Neutrophil (primary cell): ENCODE measurements around the gene KCNF1.

Experiments used
- H3K27ac ChIP-seq: fragments of 200-600 bp; sonication (generic); 2 replicates; pipeline ENCODE4 v1.5.1; 2016; ENCODE audit warnings: mild to moderate bottlenecking, moderate library complexity
- H3K27me3 ChIP-seq: fragments of 200-600 bp; sonication (generic); 2 replicates; pipeline ENCODE4 v1.6.0; 2016; ENCODE audit warnings: mild to moderate bottlenecking
- H3K36me3 ChIP-seq: fragments of 200-600 bp; sonication (generic); 2 replicates; pipeline ENCODE4 v1.5.1; 2017
- H3K4me1 ChIP-seq, 2 experiments: fragments of 200-600 bp in 1 of 2; sonication (generic) in 1 of 2; 1 replicate in 1 of 2; 2 replicates in 1 of 2; pipeline versions ENCODE4 v1.5.1 to v1.6.1; 2013 to 2016; ENCODE audit warnings: low read depth in 1 of 2, low read length in 1 of 2, mild to moderate bottlenecking in 1 of 2, moderate library complexity in 1 of 2; ENCODE audit not compliant: control insufficient read depth in 1 of 2, insufficient read depth in 1 of 2
- H3K4me3 ChIP-seq, 2 experiments: fragments of 200-600 bp in 1 of 2; sonication (generic) in 1 of 2; 1 replicate in 1 of 2; 2 replicates in 1 of 2; pipeline ENCODE4 v1.5.1; 2013 to 2016; ENCODE audit warnings: low read depth in 1 of 2, low read length in 1 of 2, mild to moderate bottlenecking in 1 of 2, moderate library complexity in 1 of 2
- H3K9me3 ChIP-seq: fragments of 200-600 bp; sonication (generic); 2 replicates; pipeline ENCODE4 v1.5.1; 2016
- CTCF ChIP-seq: fragments of 200-600 bp; sonication (generic); IDR thresholded peaks from 2 replicates; pipeline ENCODE4 v1.5.1; 2016; ENCODE audit warnings: antibody characterized with exemption

KCNF1 gene

GRCh38 chr2:10930721-10931516, 19.2 kb downstream of the KCNF1 start:
- Histone ChIP-seq H3K9me3 (no peaks in the 10 kb centered on the region), H3K36me3 (no peaks in the 10 kb centered on the region), H3K27ac (no peak overlapping the region), H3K4me1 (no peaks in the 10 kb centered on the region), H3K4me3 (no peak overlapping the region), H3K27me3 (peaks cover 31% of the 10 kb centered on the region)
- TF ChIP-seq CTCF, result no peak

- Histone ChIP-seq H3K27me3 (peaks cover 23% of the 10 kb centered on the region), H3K4me3 (no peak overlapping the region), H3K27ac (no peak overlapping the region), H3K36me3 (no peaks in the 10 kb centered on the region), H3K4me1 (no peaks in the 10 kb centered on the region), H3K9me3 (no peaks in the 10 kb centered on the region)
- TF ChIP-seq CTCF, result no peak
Observed at GRCh38 chr2:10931710-10932255, 20.0 kb downstream of the KCNF1 start.

GRCh38 chr2:10932345-10933151, 20.8 kb downstream of the KCNF1 start:
- no peak for TF ChIP-seq CTCF
- Histone ChIP-seq H3K4me3 (no peak overlapping the region), H3K4me1 (no peaks in the 10 kb centered on the region), H3K27ac (no peak overlapping the region), H3K27me3 (peaks cover 21% of the 10 kb centered on the region), H3K9me3 (no peaks in the 10 kb centered on the region), H3K36me3 (no peaks in the 10 kb centered on the region)

GRCh38 chr2:10933700-10934225, 22.0 kb downstream of the KCNF1 start:
- Histone ChIP-seq H3K27me3 (peaks cover 18% of the 10 kb centered on the region), H3K4me3 (no peak overlapping the region), H3K36me3 (no peaks in the 10 kb centered on the region)

More at GRCh38 chr2:10933700-10934225, 22.0 kb downstream of the KCNF1 start:
- no peaks in the 10 kb centered on the region for H3K4me1 ChIP-seq
- H3K27ac ChIP-seq, result no peak overlapping the region
- H3K9me3 ChIP-seq, result no peaks in the 10 kb centered on the region
- TF ChIP-seq CTCF, result no peak
